Epithelial cell of prostate (primary cell): ENCODE results near the gene SF3B3.
"Not testable (repeated sequence)": the region's sequence is repeated elsewhere in the genome, so short reads cannot be mapped to it uniquely, and the experiment has no call there.

ENCODE experiments used
- DNase-seq: peaks from one replicate; pipeline ENCODE4 v3.0.0-alpha.2; 2011; ENCODE audit warnings: low read depth, low spot score
- H3K27ac ChIP-seq: fragments of 450-650 bp; 2 replicates; pipeline ENCODE4 v1.5.1; 2017; ENCODE audit warnings: mild to moderate bottlenecking

The SF3B3 gene

GRCh38 chr16:70510216-70510615 is 13.4 kb upstream of the SF3B3 start:
- DNase-seq = no peak
- H3K27ac ChIP-seq = no peak overlapping the region

GRCh38 chr16:70511833-70512232 is 11.8 kb upstream of the SF3B3 start:
- H3K27ac ChIP-seq = peak overlapping the region; percentile 71
- DNase-seq = no peak

GRCh38 chr16:70512456-70512855 is 11.2 kb upstream of the SF3B3 start:
- peak overlapping the region; percentile 71 for H3K27ac ChIP-seq

GRCh38 chr16:70520612-70521297 is 2.9 kb upstream of the SF3B3 start:
- DNase-seq = no peak

More at GRCh38 chr16:70512456-70512855, 11.2 kb upstream of the SF3B3 start:
- DNase-seq = peak; percentile 64

GRCh38 chr16:70522216-70523075 is 1.2 kb upstream of the SF3B3 start:
- DNase-seq = no peak

More at GRCh38 chr16:70520612-70521297, 2.9 kb upstream of the SF3B3 start:
- peak overlapping the region; percentile 2 for H3K27ac ChIP-seq

GRCh38 chr16:70523076-70523742 is 407 bp upstream of the SF3B3 start, which contains the start of gene COG4:
Gene COG4 (minus strand): TSS chr16:70523554. CDS start chr16:70523543, 11 bp downstream.
- DNase-seq = peak; percentile 31
- peak within 1 kb of the TSS; percentile 80 for H3K27ac ChIP-seq

More at GRCh38 chr16:70522216-70523075, 1.2 kb upstream of the SF3B3 start:
- H3K27ac ChIP-seq = peak overlapping the region; percentile 80

- DNase-seq = not testable (repeated sequence)
- peak overlapping the region; percentile 80 for H3K27ac ChIP-seq
Observed at GRCh38 chr16:70524399-70524825, 796 bp downstream of the SF3B3 start.

GRCh38 chr16:70526403-70526802 is 2.8 kb downstream of the SF3B3 start:
- no peak for DNase-seq
- H3K27ac ChIP-seq = peak overlapping the region; percentile 72

GRCh38 chr16:70527315-70527996 is 3.8 kb downstream of the SF3B3 start:
- DNase-seq = no peak
- peak overlapping the region; percentile 72 for H3K27ac ChIP-seq

- H3K27ac ChIP-seq = peak overlapping the region; percentile 72
- DNase-seq = no peak
Observed at GRCh38 chr16:70529051-70529777, 5.6 kb downstream of the SF3B3 start.

GRCh38 chr16:70529954-70530353 is 6.3 kb downstream of the SF3B3 start:
- not testable (repeated sequence) for DNase-seq, H3K27ac ChIP-seq

GRCh38 chr16:70534971-70535370 is 11.4 kb downstream of the SF3B3 start:
- DNase-seq = no peak
- no peak overlapping the region for H3K27ac ChIP-seq

GRCh38 chr16:70540994-70541393 is 17.4 kb downstream of the SF3B3 start:
- DNase-seq = no peak
- no peak overlapping the region for H3K27ac ChIP-seq

- no peak overlapping the region for H3K27ac ChIP-seq
- DNase-seq = no peak
Observed at GRCh38 chr16:70544548-70544947, 20.9 kb downstream of the SF3B3 start.

- DNase-seq = no peak
- peak overlapping the region; percentile 60 for H3K27ac ChIP-seq
Observed at GRCh38 chr16:70548936-70549335, 25.3 kb downstream of the SF3B3 start.

GRCh38 chr16:70550082-70550481 is 26.5 kb downstream of the SF3B3 start:
- H3K27ac ChIP-seq = no peak overlapping the region
- no peak for DNase-seq

GRCh38 chr16:70551788-70552187 is 28.2 kb downstream of the SF3B3 start:
- peak overlapping the region; percentile 71 for H3K27ac ChIP-seq

GRCh38 chr16:70552675-70553074 is 29.1 kb downstream of the SF3B3 start:
- DNase-seq = no peak
- peak overlapping the region; percentile 71 for H3K27ac ChIP-seq

More at GRCh38 chr16:70551788-70552187, 28.2 kb downstream of the SF3B3 start:
- DNase-seq = no peak

GRCh38 chr16:70553645-70554044 is 30.0 kb downstream of the SF3B3 start:
- no peak for DNase-seq
- peak overlapping the region; percentile 71 for H3K27ac ChIP-seq
